GM19468 (cell line): ENCODE results near the gene DFFB.

Source experiments
- ATAC-seq: cut with Tn5 transposase; IDR thresholded peaks from one replicate; pipeline ENCODE4 v1.9.1; 2021; ENCODE audit warnings: mild to moderate bottlenecking, moderate library complexity, moderate number of reproducible peaks; ENCODE audit not compliant: unreplicated experiment; ENCODE audit errors: extremely low read depth

DFFB gene

GRCh38 chr1:3922851-3923250 is 65.6 kb downstream of the DFFB start:
- ATAC-seq = no peak

DNA sequence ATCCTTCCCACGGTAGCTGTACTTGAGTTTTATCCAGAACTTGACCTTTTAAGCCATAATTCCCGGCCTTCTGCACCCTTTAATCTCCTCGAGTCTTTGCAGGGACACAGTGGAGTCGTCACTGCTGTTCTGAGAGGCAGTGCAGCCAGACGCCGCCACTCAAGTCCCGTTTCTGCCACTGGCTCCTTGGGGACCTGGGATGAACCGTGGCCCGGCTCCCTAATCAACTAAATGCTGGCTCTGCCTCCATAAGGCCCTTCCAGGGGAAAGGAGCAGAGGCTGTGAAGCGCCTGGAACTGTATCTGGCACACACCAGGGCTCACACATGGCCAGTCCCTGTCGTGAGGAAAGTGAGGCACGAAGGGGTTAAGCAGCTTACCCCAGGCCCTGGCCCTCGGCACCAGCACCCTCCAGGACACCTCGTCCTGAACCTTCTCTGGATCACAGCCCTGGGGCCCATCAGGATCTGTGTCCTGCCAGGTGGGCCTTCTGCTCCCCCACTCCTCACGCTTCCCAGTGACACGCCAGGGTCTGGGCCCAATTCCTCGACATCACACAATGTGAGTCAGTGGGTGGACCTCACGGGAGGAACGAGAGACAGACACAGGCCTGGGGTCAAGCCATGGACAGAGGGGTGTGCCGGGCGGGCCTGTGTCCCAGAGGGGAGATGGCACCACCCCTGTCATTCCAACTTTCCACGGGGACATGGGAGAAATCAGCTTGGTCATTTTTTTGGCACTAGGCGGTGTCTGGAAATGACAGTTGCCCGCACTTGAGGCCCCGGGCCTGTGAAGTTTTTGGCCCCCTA is 66.3 kb downstream of the DFFB start:
- no peak for ATAC-seq

- no peak for ATAC-seq
Measured at GRCh38 chr1:3924186-3924824, 67.0 kb downstream of the DFFB start.

GRCh38 chr1:3924825-3925220 is 67.5 kb downstream of the DFFB start:
- ATAC-seq = no peak

GRCh38 chr1:3925256-3925655 is 68.0 kb downstream of the DFFB start:
- ATAC-seq = no peak

- ATAC-seq = no peak
Measured at GRCh38 chr1:3925762-3926161, 68.5 kb downstream of the DFFB start.

DNA sequence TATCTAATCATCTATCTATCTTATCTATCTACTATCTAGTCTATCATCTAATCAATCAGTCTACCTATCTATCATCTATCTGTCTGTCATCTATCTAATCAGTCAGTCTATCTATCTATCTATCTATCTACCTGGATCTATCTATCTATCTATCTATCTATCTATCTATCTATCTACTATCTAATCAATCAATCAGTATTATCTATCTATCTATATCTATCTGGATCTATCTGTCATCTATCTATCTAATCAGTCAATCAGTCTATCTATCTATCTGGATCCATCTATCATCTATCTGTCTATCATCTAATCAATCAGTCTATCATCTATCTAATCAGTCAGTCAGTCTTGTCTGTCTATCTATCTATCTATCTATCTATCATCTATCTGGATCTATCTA is 69.7 kb downstream of the DFFB start:
- ATAC-seq = no peak

DNA sequence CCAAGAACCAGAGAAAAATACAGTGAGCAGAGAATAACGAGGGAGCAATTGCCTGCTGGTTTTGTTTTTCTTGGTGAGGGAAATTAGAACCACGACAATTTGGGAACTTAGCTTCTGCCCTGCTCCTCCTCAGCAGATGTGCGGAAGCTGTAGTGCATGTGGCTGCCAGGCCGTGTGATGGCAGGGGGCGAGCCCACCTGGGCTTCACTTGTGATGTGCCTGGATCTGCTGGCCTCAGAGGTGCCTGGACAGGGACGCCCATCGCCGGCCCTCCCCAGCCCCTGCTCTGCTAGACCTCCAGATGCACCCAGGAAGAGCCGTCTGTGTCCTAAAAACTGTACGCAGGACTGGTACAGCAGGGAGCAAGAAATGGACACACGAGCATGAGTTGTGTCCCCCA is 71.3 kb downstream of the DFFB start:
- ATAC-seq = no peak

DNA sequence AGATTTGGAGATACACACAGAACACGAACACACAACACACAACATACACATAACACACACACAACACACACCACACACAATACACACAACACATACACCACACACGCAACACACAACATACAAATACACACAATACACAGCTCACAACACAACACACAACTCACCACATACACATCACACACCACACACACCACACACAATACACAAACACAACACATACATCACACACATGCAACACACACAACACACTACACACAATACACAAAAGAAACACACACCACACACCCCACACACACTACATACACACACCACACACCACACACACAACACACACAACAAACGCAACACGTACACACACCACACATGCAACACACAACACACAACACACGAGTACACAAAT is 71.8 kb downstream of the DFFB start:
- ATAC-seq = no peak

- ATAC-seq = no peak
Measured at GRCh38 chr1:3930301-3931006, 73.2 kb downstream of the DFFB start.

DNA sequence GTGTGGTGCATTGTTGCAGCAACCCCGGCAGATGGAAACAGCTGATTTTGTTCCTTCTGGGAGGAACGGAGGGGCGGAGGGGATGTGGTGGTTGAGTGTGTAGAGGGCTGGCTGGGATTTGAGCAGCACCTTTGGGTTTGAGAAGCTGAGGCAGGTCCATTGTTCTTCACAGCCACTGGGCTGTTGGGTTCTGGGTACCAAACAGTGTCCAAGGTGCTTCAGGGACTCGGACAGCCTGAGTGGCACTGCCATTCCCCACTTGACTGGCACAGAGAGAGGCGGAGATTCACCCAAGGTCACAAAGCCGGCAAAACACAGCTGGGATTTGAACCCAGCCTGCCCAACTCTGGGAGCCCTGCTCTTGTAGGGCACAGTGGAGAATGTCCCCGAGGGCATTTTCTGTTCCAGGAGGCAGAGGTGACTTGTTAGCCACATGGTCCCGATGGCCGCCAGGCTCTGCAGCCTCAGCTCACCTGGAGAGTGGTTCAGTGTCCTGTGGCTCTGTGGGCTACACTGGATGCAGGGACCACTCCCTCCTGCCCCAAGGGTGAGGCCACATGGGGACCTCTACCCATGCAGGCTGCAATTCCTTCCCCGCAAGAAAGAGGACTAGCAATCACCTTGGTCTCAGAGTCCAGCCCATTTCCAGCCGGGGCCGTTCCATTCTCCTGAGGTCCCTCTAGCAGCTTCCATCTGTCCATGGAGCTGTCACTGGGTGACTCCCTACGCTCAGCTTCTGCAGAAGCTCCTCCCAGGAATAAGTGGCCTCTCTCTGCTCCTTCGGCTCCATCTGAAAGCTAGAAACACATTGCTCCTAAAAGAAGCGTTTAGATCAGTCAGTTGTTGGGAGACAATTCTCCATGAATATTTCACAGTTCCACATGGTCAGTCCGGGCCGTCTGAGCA is 74.0 kb downstream of the DFFB start:
- ATAC-seq = no peak

- ATAC-seq = no peak
Measured at GRCh38 chr1:3932156-3932919, 75.1 kb downstream of the DFFB start.
